ENCODE results near the gene TRPM3.

The TRPM3 gene

DNA sequence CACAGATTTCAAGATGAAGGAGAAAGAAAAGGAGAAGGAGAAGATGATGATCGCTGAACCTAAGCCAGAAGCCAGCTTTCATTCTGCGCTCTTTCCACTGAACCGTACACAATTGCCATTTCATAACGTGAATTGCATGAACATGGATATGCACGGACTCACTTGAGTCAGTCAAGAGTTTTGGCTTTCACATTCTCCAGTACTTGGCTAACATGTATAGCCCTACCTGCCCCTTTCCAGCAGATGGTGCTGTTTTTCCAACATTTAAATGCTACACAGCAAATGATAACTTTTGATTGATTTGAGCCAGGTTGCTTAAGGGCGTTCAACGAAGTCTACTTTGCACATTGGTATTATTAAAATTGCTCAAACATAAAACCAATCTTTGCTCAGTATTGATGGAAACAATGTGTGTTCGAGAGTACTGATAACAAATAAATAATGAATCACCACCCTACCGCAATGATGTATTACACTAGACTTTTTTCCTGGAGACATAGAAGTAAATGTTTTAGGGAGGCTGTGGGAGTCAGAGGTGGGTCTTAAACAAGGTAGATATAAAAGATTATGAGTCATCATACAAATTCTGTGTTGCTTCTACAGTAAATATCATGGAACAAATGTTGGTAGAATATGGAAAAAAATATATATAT lies 196.4 kb downstream of the TRPM3 start:
- H3K27ac ChIP-seq (ENCODE audit: low read depth, low read length), result peak overlapping the region; percentile 87

DNA sequence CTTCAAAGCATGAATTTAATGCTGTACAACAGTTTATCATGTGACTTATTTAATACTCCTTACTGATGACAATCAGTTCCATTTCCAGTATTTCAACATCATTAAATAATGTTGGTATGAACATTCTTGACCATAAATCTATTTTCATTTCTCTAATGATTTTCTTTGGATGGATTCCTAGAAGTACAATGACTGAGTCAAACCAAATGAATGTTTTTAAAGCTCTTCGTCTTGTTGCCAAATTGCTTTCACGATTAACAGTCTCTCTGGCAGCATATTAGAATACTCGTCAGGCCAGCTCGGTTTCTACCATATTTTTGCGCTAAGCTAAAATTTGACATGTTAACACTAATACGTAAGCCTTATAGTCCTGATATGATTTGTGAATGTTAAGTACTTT lies 197.0 kb downstream of the TRPM3 start:
- no peaks in the 10 kb centered on the region for H3K36me3 ChIP-seq (ENCODE audit: control insufficient read depth in 5 of 5, insufficient read depth in 5 of 5, low read length in 5 of 5)
- no peaks in the 10 kb centered on the region for H3K9me3 ChIP-seq (ENCODE audit: control insufficient read depth in 5 of 5, low read length in 5 of 5)
- H3K4me3 ChIP-seq (ENCODE audit: low read depth in 1 of 5, low read length in 5 of 5), result peak overlapping the region in 4 of 5 donors; percentile 1 to 38 (median 31)
- peaks cover 0 to 11% (median 6%) of the 10 kb centered on the region in 5 donors for H3K4me1 ChIP-seq (ENCODE audit: control insufficient read depth in 5 of 5, insufficient read depth in 5 of 5, low read length in 5 of 5)
- H3K27ac ChIP-seq (ENCODE audit: low read depth, low read length), result peak overlapping the region; percentile 87
- peak overlapping the region in 1 of 5 donors; percentile 51 for H3K9ac ChIP-seq (ENCODE audit: low read length in 5 of 5)
- no peaks in the 10 kb centered on the region for H3K27me3 ChIP-seq (ENCODE audit: control insufficient read depth in 5 of 5, insufficient read depth in 4 of 5, low read length in 5 of 5)

More for the DNA sequence above, 196.4 kb downstream of the TRPM3 start:
- no peaks in the 10 kb centered on the region for H3K36me3 ChIP-seq (ENCODE audit: control insufficient read depth in 5 of 5, insufficient read depth in 5 of 5, low read length in 5 of 5)
- H3K27me3 ChIP-seq (ENCODE audit: control insufficient read depth in 5 of 5, insufficient read depth in 4 of 5, low read length in 5 of 5), result no peaks in the 10 kb centered on the region
- H3K9me3 ChIP-seq (ENCODE audit: control insufficient read depth in 5 of 5, low read length in 5 of 5), result no peaks in the 10 kb centered on the region
- H3K9ac ChIP-seq (ENCODE audit: low read length in 5 of 5), result no peak overlapping the region
- H3K4me3 ChIP-seq (ENCODE audit: low read depth in 1 of 5, low read length in 5 of 5), result peak overlapping the region in 4 of 5 donors; percentile 1 to 38 (median 31)
- peaks cover 0 to 11% (median 6%) of the 10 kb centered on the region in 5 donors for H3K4me1 ChIP-seq (ENCODE audit: control insufficient read depth in 5 of 5, insufficient read depth in 5 of 5, low read length in 5 of 5)

DNA sequence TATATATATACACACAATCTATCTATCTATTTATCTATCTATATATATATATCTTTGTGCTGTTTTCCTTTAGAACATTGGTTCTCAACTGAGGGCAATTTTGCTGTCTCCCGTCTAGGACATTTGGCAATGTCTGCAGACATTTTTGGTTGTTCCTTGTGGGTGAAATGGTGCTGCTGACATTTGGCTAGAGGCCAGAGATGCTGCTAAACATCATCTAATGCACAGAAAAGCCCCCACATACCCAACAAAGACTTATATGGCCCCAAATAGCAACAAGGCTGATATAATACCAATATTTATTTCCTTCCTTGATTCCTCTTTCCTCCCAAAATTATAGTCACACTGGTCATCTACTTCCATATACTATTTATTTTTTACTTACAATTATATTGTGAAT lies 197.5 kb downstream of the TRPM3 start:
- peaks cover 0 to 11% (median 6%) of the 10 kb centered on the region in 5 donors for H3K4me1 ChIP-seq (ENCODE audit: control insufficient read depth in 5 of 5, insufficient read depth in 5 of 5, low read length in 5 of 5)
- H3K36me3 ChIP-seq (ENCODE audit: control insufficient read depth in 5 of 5, insufficient read depth in 5 of 5, low read length in 5 of 5), result no peaks in the 10 kb centered on the region
- no peaks in the 10 kb centered on the region for H3K9me3 ChIP-seq (ENCODE audit: control insufficient read depth in 5 of 5, low read length in 5 of 5)
- no peak overlapping the region for H3K4me3 ChIP-seq (ENCODE audit: low read depth in 1 of 5, low read length in 5 of 5)
- no peaks in the 10 kb centered on the region for H3K27me3 ChIP-seq (ENCODE audit: control insufficient read depth in 5 of 5, insufficient read depth in 4 of 5, low read length in 5 of 5)
- H3K27ac ChIP-seq (ENCODE audit: low read depth, low read length), result peak overlapping the region; percentile 87
- H3K9ac ChIP-seq (ENCODE audit: low read length in 5 of 5), result peak overlapping the region in 2 of 5 donors; percentile 47 to 51

GRCh38 chr9:70921136-70921535 lies 200.3 kb downstream of the TRPM3 start:
- Histone ChIP-seq H3K36me3 (ENCODE audit: control insufficient read depth in 5 of 5, insufficient read depth in 5 of 5, low read length in 5 of 5) (no peaks in the 10 kb centered on the region), H3K9ac (ENCODE audit: low read length in 5 of 5) (no peak overlapping the region), H3K9me3 (ENCODE audit: control insufficient read depth in 5 of 5, low read length in 5 of 5) (peaks cover 0 to 3% (median 0%) of the 10 kb centered on the region in 5 donors), H3K27ac (ENCODE audit: low read depth, low read length) (no peak overlapping the region), H3K4me3 (ENCODE audit: low read depth in 1 of 5, low read length in 5 of 5) (no peak overlapping the region), H3K4me1 (ENCODE audit: control insufficient read depth in 5 of 5, insufficient read depth in 5 of 5, low read length in 5 of 5) (peaks cover 0 to 11% (median 6%) of the 10 kb centered on the region in 5 donors), H3K27me3 (ENCODE audit: control insufficient read depth in 5 of 5, insufficient read depth in 4 of 5, low read length in 5 of 5) (no peaks in the 10 kb centered on the region)

DNA sequence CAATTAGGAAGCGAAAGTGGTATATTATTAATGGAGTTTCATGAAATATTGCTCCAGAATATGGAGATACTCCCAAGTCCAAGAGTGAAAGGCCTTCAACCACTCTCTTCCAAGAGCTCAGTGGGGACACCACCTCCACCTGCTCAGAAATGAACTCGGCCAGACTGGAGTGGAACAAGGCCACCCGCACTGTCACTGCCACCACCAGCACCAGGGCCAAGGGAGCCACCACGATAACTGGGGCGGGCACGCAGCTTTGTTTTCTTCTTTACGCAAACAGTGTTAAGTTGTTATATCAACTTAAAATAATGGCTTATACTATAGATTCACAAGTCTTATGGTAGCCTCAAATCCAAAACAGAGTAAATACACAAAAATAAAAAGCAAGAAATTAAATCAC lies 204.1 kb downstream of the TRPM3 start:
- H3K9ac ChIP-seq (ENCODE audit: low read length in 5 of 5), result no peak overlapping the region
- no peaks in the 10 kb centered on the region for H3K27me3 ChIP-seq (ENCODE audit: control insufficient read depth in 5 of 5, insufficient read depth in 4 of 5, low read length in 5 of 5)
- no peak overlapping the region for H3K27ac ChIP-seq (ENCODE audit: low read depth, low read length)
- peaks cover 0 to 3% (median 0%) of the 10 kb centered on the region in 5 donors for H3K9me3 ChIP-seq (ENCODE audit: control insufficient read depth in 5 of 5, low read length in 5 of 5)
- no peaks in the 10 kb centered on the region for H3K36me3 ChIP-seq (ENCODE audit: control insufficient read depth in 5 of 5, insufficient read depth in 5 of 5, low read length in 5 of 5)
- H3K4me1 ChIP-seq (ENCODE audit: control insufficient read depth in 5 of 5, insufficient read depth in 5 of 5, low read length in 5 of 5), result no peaks in the 10 kb centered on the region
- no peak overlapping the region for H3K4me3 ChIP-seq (ENCODE audit: low read depth in 1 of 5, low read length in 5 of 5)

GRCh38 chr9:70911791-70912190 lies 209.6 kb downstream of the TRPM3 start:
- no peaks in the 10 kb centered on the region for H3K36me3 ChIP-seq (ENCODE audit: control insufficient read depth in 5 of 5, insufficient read depth in 5 of 5, low read length in 5 of 5)
- no peak overlapping the region for H3K9ac ChIP-seq (ENCODE audit: low read length in 5 of 5)
- no peaks in the 10 kb centered on the region for H3K4me1 ChIP-seq (ENCODE audit: control insufficient read depth in 5 of 5, insufficient read depth in 5 of 5, low read length in 5 of 5)
- no peak overlapping the region for H3K4me3 ChIP-seq (ENCODE audit: low read depth in 1 of 5, low read length in 5 of 5)
- H3K27me3 ChIP-seq (ENCODE audit: control insufficient read depth in 5 of 5, insufficient read depth in 4 of 5, low read length in 5 of 5), result no peaks in the 10 kb centered on the region
- no peaks in the 10 kb centered on the region for H3K9me3 ChIP-seq (ENCODE audit: control insufficient read depth in 5 of 5, low read length in 5 of 5)
- H3K27ac ChIP-seq (ENCODE audit: low read depth, low read length), result no peak overlapping the region

GRCh38 chr9:70910598-70910997 lies 210.8 kb downstream of the TRPM3 start:
- H3K27ac ChIP-seq (ENCODE audit: low read depth, low read length), result no peak overlapping the region
- no peaks in the 10 kb centered on the region for H3K27me3 ChIP-seq (ENCODE audit: control insufficient read depth in 5 of 5, insufficient read depth in 4 of 5, low read length in 5 of 5)
- H3K36me3 ChIP-seq (ENCODE audit: control insufficient read depth in 5 of 5, insufficient read depth in 5 of 5, low read length in 5 of 5), result no peaks in the 10 kb centered on the region
- H3K4me3 ChIP-seq (ENCODE audit: low read depth in 1 of 5, low read length in 5 of 5), result no peak overlapping the region
- H3K4me1 ChIP-seq (ENCODE audit: control insufficient read depth in 5 of 5, insufficient read depth in 5 of 5, low read length in 5 of 5), result no peaks in the 10 kb centered on the region
- H3K9me3 ChIP-seq (ENCODE audit: control insufficient read depth in 5 of 5, low read length in 5 of 5), result no peaks in the 10 kb centered on the region
- H3K9ac ChIP-seq (ENCODE audit: low read length in 5 of 5), result no peak overlapping the region

GRCh38 chr9:70902692-70903131 lies 218.7 kb downstream of the TRPM3 start:
- Histone ChIP-seq H3K36me3 (ENCODE audit: control insufficient read depth in 5 of 5, insufficient read depth in 5 of 5, low read length in 5 of 5) (no peaks in the 10 kb centered on the region), H3K4me3 (ENCODE audit: low read depth in 1 of 5, low read length in 5 of 5) (peak overlapping the region in 1 of 5 donors; percentile 12), H3K4me1 (ENCODE audit: control insufficient read depth in 5 of 5, insufficient read depth in 5 of 5, low read length in 5 of 5) (no peaks in the 10 kb centered on the region), H3K9ac (ENCODE audit: low read length in 5 of 5) (no peak overlapping the region), H3K9me3 (ENCODE audit: control insufficient read depth in 5 of 5, low read length in 5 of 5) (no peaks in the 10 kb centered on the region), H3K27ac (ENCODE audit: low read depth, low read length) (no peak overlapping the region), H3K27me3 (ENCODE audit: control insufficient read depth in 5 of 5, insufficient read depth in 4 of 5, low read length in 5 of 5) (peaks cover 0 to 3% (median 0%) of the 10 kb centered on the region in 5 donors)

GRCh38 chr9:70902171-70902570 lies 219.2 kb downstream of the TRPM3 start:
- Histone ChIP-seq H3K36me3 (ENCODE audit: control insufficient read depth in 5 of 5, insufficient read depth in 5 of 5, low read length in 5 of 5) (no peaks in the 10 kb centered on the region), H3K9me3 (ENCODE audit: control insufficient read depth in 5 of 5, low read length in 5 of 5) (no peaks in the 10 kb centered on the region), H3K4me1 (ENCODE audit: control insufficient read depth in 5 of 5, insufficient read depth in 5 of 5, low read length in 5 of 5) (no peaks in the 10 kb centered on the region), H3K27ac (ENCODE audit: low read depth, low read length) (no peak overlapping the region), H3K27me3 (ENCODE audit: control insufficient read depth in 5 of 5, insufficient read depth in 4 of 5, low read length in 5 of 5) (peaks cover 0 to 3% (median 0%) of the 10 kb centered on the region in 5 donors), H3K9ac (ENCODE audit: low read length in 5 of 5) (no peak overlapping the region), H3K4me3 (ENCODE audit: low read depth in 1 of 5, low read length in 5 of 5) (no peak overlapping the region)

GRCh38 chr9:70901746-70902145 lies 219.7 kb downstream of the TRPM3 start:
- peaks cover 0 to 3% (median 0%) of the 10 kb centered on the region in 5 donors for H3K27me3 ChIP-seq (ENCODE audit: control insufficient read depth in 5 of 5, insufficient read depth in 4 of 5, low read length in 5 of 5)
- H3K36me3 ChIP-seq (ENCODE audit: control insufficient read depth in 5 of 5, insufficient read depth in 5 of 5, low read length in 5 of 5), result no peaks in the 10 kb centered on the region
- no peak overlapping the region for H3K27ac ChIP-seq (ENCODE audit: low read depth, low read length)
- H3K4me3 ChIP-seq (ENCODE audit: low read depth in 1 of 5, low read length in 5 of 5), result no peak overlapping the region
- H3K9ac ChIP-seq (ENCODE audit: low read length in 5 of 5), result no peak overlapping the region
- no peaks in the 10 kb centered on the region for H3K9me3 ChIP-seq (ENCODE audit: control insufficient read depth in 5 of 5, low read length in 5 of 5)
- H3K4me1 ChIP-seq (ENCODE audit: control insufficient read depth in 5 of 5, insufficient read depth in 5 of 5, low read length in 5 of 5), result no peaks in the 10 kb centered on the region

Data from subcutaneous abdominal adipose tissue (tissue), 5 donors.